ENCODE data around the gene C16orf78. TPM values are rescaled to one million over a fixed set of nuclear protein-coding genes. Genes with fewer than 3 reads are reported as not detected.

C16orf78 gene
- total RNA-seq, 1 experiment from 2014 or later, result not detected

DNA sequence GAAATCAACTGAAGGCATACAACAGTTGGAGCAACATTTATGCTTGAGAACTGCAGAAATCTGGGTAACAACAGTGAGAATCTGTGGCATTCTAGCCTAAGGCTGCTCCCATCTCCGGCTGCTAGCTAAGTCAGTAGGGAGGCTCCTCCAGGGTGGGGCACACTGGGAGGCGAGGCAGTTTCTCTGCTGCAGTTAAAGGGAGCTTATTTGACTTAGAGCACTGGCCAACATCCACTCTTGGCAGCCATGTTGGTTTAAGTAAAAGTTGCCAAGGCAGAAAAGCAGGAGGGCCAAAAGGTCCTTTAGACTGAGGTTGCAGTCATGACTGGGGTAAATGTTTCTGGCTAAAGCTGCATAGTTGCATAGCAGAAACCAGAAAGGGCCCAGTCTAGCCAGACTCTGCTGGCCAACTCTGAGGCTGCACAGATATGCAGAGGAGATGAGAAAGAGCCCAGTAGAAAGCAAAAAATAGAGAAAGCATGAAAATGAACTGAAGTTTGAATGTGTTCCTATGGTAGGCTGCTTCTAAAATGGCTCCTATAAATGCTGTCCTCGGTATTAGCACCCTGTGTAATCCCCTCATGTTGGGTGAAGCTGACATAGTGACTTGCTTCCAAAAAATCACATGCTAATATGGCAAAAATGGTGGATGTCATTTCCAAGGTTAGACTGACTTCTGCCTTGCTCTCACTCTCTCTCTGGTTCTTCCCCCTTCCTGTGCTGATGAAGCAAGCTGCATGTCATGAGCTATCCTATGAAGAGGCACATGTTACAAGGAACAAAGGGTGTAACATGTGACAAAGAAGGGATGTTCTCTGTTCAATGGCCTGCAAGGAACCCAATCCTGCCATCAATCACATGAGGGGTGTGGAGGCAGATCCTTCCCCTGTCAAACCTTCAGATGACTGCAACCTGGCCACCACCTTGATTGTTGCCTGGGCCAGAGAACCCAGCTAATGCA lies 3.7 kb upstream of the C16orf78 start:
- Histone ChIP-seq H3K4me3 (no peak overlapping the region), H4K20me1 (ENCODE audit: insufficient read depth) (no peaks in the 10 kb centered on the region), H3K9me2 (ENCODE audit: insufficient read depth) (no peaks in the 10 kb centered on the region), H3K9me3 (ENCODE audit: insufficient read depth, low read depth) (no peaks in the 10 kb centered on the region), H3K79me2 (ENCODE audit: low read depth) (no peaks in the 10 kb centered on the region), H3K4me1 (replicated peaks; ENCODE audit: insufficient read depth) (no peaks in the 10 kb centered on the region), H3K4me2 (no peak overlapping the region), H3K36me3 (ENCODE audit: low read depth) (no peaks in the 10 kb centered on the region), H3K27ac (no peak overlapping the region), H3K27me3 (ENCODE audit: insufficient read depth, low read depth) (no peaks in the 10 kb centered on the region), H3F3A (ENCODE audit: insufficient read depth, low read depth) (no peaks in the 10 kb centered on the region), H2AFZ (no peak overlapping the region)
- TF ChIP-seq EZH2 (IDR thresholded peaks at IDR 0.05; ENCODE audit: low read depth), result no peak
- TF ChIP-seq, protein P1, sequence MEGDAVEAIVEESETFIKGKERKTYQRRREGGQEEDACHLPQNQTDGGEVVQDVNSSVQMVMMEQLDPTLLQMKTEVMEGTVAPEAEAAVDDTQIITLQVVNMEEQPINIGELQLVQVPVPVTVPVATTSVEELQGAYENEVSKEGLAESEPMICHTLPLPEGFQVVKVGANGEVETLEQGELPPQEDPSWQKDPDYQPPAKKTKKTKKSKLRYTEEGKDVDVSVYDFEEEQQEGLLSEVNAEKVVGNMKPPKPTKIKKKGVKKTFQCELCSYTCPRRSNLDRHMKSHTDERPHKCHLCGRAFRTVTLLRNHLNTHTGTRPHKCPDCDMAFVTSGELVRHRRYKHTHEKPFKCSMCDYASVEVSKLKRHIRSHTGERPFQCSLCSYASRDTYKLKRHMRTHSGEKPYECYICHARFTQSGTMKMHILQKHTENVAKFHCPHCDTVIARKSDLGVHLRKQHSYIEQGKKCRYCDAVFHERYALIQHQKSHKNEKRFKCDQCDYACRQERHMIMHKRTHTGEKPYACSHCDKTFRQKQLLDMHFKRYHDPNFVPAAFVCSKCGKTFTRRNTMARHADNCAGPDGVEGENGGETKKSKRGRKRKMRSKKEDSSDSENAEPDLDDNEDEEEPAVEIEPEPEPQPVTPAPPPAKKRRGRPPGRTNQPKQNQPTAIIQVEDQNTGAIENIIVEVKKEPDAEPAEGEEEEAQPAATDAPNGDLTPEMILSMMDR (conservative IDR thresholded peaks at IDR 0.05), result no peak
- intact Hi-C loops (cut with micrococcal nuclease; ENCODE audit: unreplicated experiment), result no loop called here
- BruUV-seq (replicated peaks), result no TSS peak
- ChIA-PET CTCF (no interaction called here), POLR2A (ENCODE audit: unreplicated experiment) (no interaction called here)
- DNase-seq, result no peak

DNA sequence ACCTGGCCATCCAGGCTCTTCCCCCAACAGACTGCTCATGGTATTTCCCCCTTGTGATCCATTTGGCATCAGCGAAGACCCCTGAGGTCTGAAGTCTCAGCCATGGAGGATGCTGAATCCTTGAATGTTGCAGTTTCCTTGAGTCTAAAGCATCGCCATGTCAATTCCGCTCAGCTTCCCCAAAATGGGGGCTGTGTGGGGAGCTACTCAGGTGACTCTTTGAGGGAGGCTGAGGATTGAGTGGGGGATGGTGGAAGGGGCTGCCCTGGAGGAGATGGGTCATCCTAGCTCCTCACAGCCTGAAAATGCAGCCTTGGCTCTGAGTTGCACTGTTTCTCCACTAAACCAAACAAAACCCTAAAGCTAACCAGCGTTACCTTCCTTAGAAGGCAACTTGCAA lies 2.6 kb downstream of the C16orf78 start:
- DNase-seq, result no peak
- Histone ChIP-seq H3K27ac (no peak overlapping the region), H3K4me1 (replicated peaks; ENCODE audit: insufficient read depth) (no peaks in the 10 kb centered on the region), H4K20me1 (ENCODE audit: insufficient read depth) (0 out of 2 replicates have a peak, but pooled peaks cover 3% of the 10 kb centered on the region), H3K27me3 (ENCODE audit: insufficient read depth, low read depth) (peaks cover 31% of the 10 kb centered on the region), H3K4me2 (no peak overlapping the region), H3K79me2 (ENCODE audit: low read depth) (no peaks in the 10 kb centered on the region), H3K4me3 (no peak overlapping the region), H3K9me3 (ENCODE audit: insufficient read depth, low read depth) (no peaks in the 10 kb centered on the region), H2AFZ (no peak overlapping the region), H3F3A (ENCODE audit: insufficient read depth, low read depth) (no peaks in the 10 kb centered on the region), H3K9me2 (ENCODE audit: insufficient read depth) (no peaks in the 10 kb centered on the region), H3K36me3 (ENCODE audit: low read depth) (no peaks in the 10 kb centered on the region)
- ChIA-PET CTCF (no interaction called here), POLR2A (ENCODE audit: unreplicated experiment) (no interaction called here)
- intact Hi-C loops (cut with micrococcal nuclease; ENCODE audit: unreplicated experiment), result no loop called here
- no TSS peak for BruUV-seq (replicated peaks)
- TF ChIP-seq EZH2 (IDR thresholded peaks at IDR 0.05; ENCODE audit: low read depth), result no peak
- TF ChIP-seq, protein P1 (conservative IDR thresholded peaks at IDR 0.05), result no peak

DNA sequence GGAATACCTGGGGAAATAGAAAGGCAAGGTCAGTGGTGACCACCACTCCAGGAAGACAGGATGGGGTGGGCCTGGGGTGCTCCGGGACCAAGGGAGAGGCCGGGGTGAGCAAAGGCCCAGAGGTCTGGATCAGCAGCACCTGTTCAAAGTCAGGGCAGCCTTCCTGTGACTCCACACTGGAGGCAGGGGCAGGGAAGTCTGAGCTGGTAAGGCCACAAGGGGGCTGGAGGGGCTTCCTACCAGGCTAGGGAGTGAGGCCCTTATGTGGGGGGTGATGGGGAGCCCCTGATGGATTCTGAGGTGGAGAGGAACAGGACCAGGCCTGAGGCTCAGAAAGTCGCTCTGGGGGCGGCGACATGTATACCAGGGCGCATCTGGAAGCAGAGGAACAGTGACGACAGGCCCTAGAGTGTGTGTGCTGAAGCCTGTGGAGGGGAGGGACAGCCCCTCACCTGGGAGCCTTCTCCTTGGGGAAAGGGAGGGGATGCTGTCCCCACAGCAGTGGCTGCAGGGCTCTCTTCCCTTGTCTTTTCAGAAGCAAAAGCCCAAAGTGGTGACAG lies 3.7 kb downstream of the C16orf78 start:
- TF ChIP-seq, protein P1 (conservative IDR thresholded peaks at IDR 0.05), result no peak
- TF ChIP-seq EZH2 (IDR thresholded peaks at IDR 0.05; ENCODE audit: low read depth), result no peak
- no peaks in the 10 kb centered on the region for H3F3A ChIP-seq (ENCODE audit: insufficient read depth, low read depth)
- ChIA-PET CTCF (no interaction called here), POLR2A (ENCODE audit: unreplicated experiment) (no interaction called here)
- no peak overlapping the region for H3K4me2 ChIP-seq
- no TSS peak for BruUV-seq (replicated peaks)
- 0 out of 2 replicates have a peak, but pooled peaks cover 3% of the 10 kb centered on the region for H4K20me1 ChIP-seq (ENCODE audit: insufficient read depth)
- intact Hi-C loops (cut with micrococcal nuclease; ENCODE audit: unreplicated experiment), result no loop called here
- H3K4me3 ChIP-seq, result no peak overlapping the region
- no peaks in the 10 kb centered on the region for H3K9me2 ChIP-seq (ENCODE audit: insufficient read depth)
- no peak for DNase-seq
- H3K36me3 ChIP-seq (ENCODE audit: low read depth), result no peaks in the 10 kb centered on the region
- no peak overlapping the region for H3K27ac ChIP-seq
- H3K4me1 ChIP-seq (replicated peaks; ENCODE audit: insufficient read depth), result no peaks in the 10 kb centered on the region
- H3K9me3 ChIP-seq (ENCODE audit: insufficient read depth, low read depth), result no peaks in the 10 kb centered on the region
- peaks cover 31% of the 10 kb centered on the region for H3K27me3 ChIP-seq (ENCODE audit: insufficient read depth, low read depth)
- no peak overlapping the region for H2AFZ ChIP-seq
- no peaks in the 10 kb centered on the region for H3K79me2 ChIP-seq (ENCODE audit: low read depth)

Measured in PC-9 (cell line).